HepG2 (cell line): Measurements from ENCODE around the gene P3H3. TPM values are rescaled to one million over a fixed set of nuclear protein-coding genes. Genes with fewer than 3 reads are reported as not detected.

Source experiments
- ASH2L ChIP-seq: fragments of 300-600, 200-600 bp; sonication (generic); IDR thresholded peaks from 2 replicates; pipeline ENCODE4 v1.7.0; 2017; ENCODE audit warnings: low read depth, mild to moderate bottlenecking, moderate library complexity, mixed read lengths, low read length; ENCODE audit not compliant: insufficient read length
- DR1 ChIP-seq: sonication (generic); formaldehyde crosslinking; IDR thresholded peaks from 2 replicates; pipeline ENCODE4 v1.8.0; 2021; ENCODE audit warnings: mild to moderate bottlenecking, missing genetic modification reagents, inconsistent platforms
- GTF3A ChIP-seq: sonication (generic); formaldehyde crosslinking; conservative IDR thresholded peaks from 2 replicates; pipeline ENCODE4 v1.4.0; 2020; ENCODE audit warnings: mild to moderate bottlenecking, missing genetic modification reagents
- HDAC2 ChIP-seq: sonication (generic); formaldehyde crosslinking; IDR thresholded peaks from 2 replicates; pipeline ENCODE4 v1.4.0; 2020; ENCODE audit warnings: missing genetic modification reagents
- HHEX ChIP-seq: IDR thresholded peaks from 2 replicates; pipeline ENCODE4 v1.6.1; 2016; ENCODE audit warnings: control low read depth
- NBN ChIP-seq: fragments of 450-650 bp; conservative IDR thresholded peaks from 2 replicates; pipeline ENCODE4 v1.6.1; 2017
- NFIC ChIP-seq: IDR thresholded peaks from 2 replicates; pipeline ENCODE4 v1.6.1; 2012; ENCODE audit warnings: mild to moderate bottlenecking, low read length, inconsistent platforms
- POLR2AphosphoS2 ChIP-seq: IDR thresholded peaks from 2 replicates; pipeline ENCODE4 v1.6.1; 2011; ENCODE audit warnings: low read depth, low read length, improper control_type of control experiment
- RCOR2 ChIP-seq: IDR thresholded peaks from 2 replicates; pipeline ENCODE4 v1.6.1; 2016; ENCODE audit warnings: missing biosample characterization, missing genetic modification reagents
- SALL1 ChIP-seq: sonication (generic); formaldehyde crosslinking; IDR thresholded peaks from 2 replicates; pipeline ENCODE4 v1.8.0; 2022; ENCODE audit warnings: mild to moderate bottlenecking, missing genetic modification reagents
- SIN3A ChIP-seq: IDR thresholded peaks from 2 replicates; pipeline ENCODE4 v1.6.1; 2011; ENCODE audit warnings: low read depth, mild to moderate bottlenecking, control low read depth, low read length, borderline replicate concordance
- SP140L ChIP-seq: sonication (generic); formaldehyde crosslinking; IDR thresholded peaks from 2 replicates; pipeline ENCODE4 v1.4.0; 2020; ENCODE audit warnings: missing genetic modification reagents, borderline replicate concordance
- SRY ChIP-seq: sonication (generic); formaldehyde crosslinking; IDR thresholded peaks from 2 replicates; pipeline ENCODE4 v1.8.0; 2022; ENCODE audit warnings: mild to moderate bottlenecking, missing genetic modification reagents
- TBX3 ChIP-seq: fragments of 450-650 bp; IDR thresholded peaks from 2 replicates; pipeline ENCODE4 v1.6.1; 2017; ENCODE audit warnings: antibody characterized with exemption, mild to moderate bottlenecking, inconsistent platforms, borderline replicate concordance
- YY1 ChIP-seq: IDR thresholded peaks from 2 replicates; pipeline ENCODE4 v1.6.1; 2011; ENCODE audit warnings: low read length, low read depth, moderate library complexity, mild to moderate bottlenecking; ENCODE audit not compliant: insufficient read depth, insufficient replicate concordance
- ZNF33B ChIP-seq: sonication (generic); formaldehyde crosslinking; IDR thresholded peaks from 2 replicates; pipeline ENCODE4 v1.5.1; 2020; ENCODE audit warnings: mild to moderate bottlenecking, missing genetic modification reagents
- polyA plus RNA-seq, 8 experiments: library from polyadenylated mRNA; depleted of rRNA in 3 of 8; stranded (reverse) in 7 of 8; unstranded in 1 of 8; fragments of >200 nt; fragmentation: Illumina TruSeq in 4 of 8; extraction: Trizol in 4 of 8; gene quantifications; 2 replicates each; pipeline versions ENCODE4 v1.2.1 to v1.2.3, GENCODE V29; 2011 to 2016; ENCODE audit warnings: low read depth in 4 of 8, missing spikeins in 1 of 8, mixed read lengths in 1 of 8; ENCODE audit not compliant: insufficient read depth in 1 of 8
- total RNA-seq, 5 experiments: library from RNA; depleted of rRNA; stranded (reverse); fragments of >200 nt; fragmentation: Illumina TruSeq; extraction: Trizol; gene quantifications; 2 replicates each; pipeline ENCODE4 v1.2.3, GENCODE V29; 2016; ENCODE audit warnings: low read depth in 1 of 5
- TF ChIP-seq, protein P1 (sequence below): sonication (generic); formaldehyde crosslinking; conservative IDR thresholded peaks from 2 replicates; pipeline ENCODE4 v1.4.0; 2020; ENCODE audit warnings: missing genetic modification reagents
- TF ChIP-seq, protein P2 (sequence below): sonication (generic); formaldehyde crosslinking; IDR thresholded peaks from 2 replicates; pipeline ENCODE4 v1.4.0; 2020; ENCODE audit warnings: mild to moderate bottlenecking, missing genetic modification reagents
- TF ChIP-seq, protein P3 (sequence below): sonication (generic); formaldehyde crosslinking; IDR thresholded peaks from 2 replicates; pipeline ENCODE4 v1.9.0; 2022; ENCODE audit warnings: low read depth, missing genetic modification reagents

Gene P3H3
- total and polyA plus RNA-seq, 2 of the 13 experiments (the other 11 are each of a cell fraction or from before 2014, with no cell fraction given), result 20.1 to 20.5 TPM

DNA sequence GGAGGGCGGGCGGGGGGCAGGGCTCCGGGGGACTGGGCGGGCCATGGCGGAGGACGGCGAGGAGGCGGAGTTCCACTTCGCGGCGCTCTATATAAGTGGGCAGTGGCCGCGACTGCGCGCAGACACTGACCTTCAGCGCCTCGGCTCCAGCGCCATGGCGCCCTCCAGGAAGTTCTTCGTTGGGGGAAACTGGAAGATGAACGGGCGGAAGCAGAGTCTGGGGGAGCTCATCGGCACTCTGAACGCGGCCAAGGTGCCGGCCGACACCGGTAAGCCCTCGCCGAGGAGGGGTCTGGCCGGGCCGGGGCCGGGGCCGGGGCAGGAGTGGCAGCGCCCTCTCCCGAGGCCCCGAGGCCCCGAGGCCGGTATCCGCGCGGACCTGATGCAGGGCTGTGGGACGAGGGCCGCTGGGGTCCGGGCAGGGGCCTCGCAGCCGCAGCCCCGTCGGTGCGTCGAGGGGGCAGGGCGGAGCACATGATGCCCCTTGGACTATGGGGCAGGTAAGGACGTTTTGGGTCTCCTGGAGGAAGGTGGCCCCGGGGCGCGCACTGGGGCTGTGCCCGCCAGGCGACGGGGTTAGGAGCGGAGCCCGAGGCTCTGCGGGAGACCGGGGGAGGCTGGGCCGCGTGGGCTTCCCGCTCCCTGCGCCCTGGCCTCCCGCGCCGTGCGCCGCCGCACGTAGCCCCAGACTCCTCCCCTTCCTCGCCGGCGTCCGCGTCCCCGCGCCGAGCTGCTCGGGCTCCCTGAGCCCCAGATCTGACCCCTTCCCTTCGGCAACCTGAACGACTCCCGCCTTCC lies 39.4 kb downstream of the P3H3 start, which contains the start of gene TPI1 (continued):
- peak; percentile 78 for TF ChIP-seq SALL1
- no peak for TF ChIP-seq RCOR2 (CRISPR knock-in tag)
- no peak for TF ChIP-seq TBX3
- no peak for TF ChIP-seq NBN
- peak; percentile 80 for TF ChIP-seq SRY (CRISPR knock-in tag)
- peak; percentile 56; the same call in 1 of the 2 replicates for TF ChIP-seq SIN3A
- TF ChIP-seq HDAC2 (CRISPR knock-in tag), result no peak
- TF ChIP-seq SP140L (CRISPR knock-in tag), result no peak
- TF ChIP-seq ZNF33B, result 0 out of 2 replicates have a peak, but pooled peaks have one; percentile 49
- TF ChIP-seq GTF3A (CRISPR knock-in tag), result no peak
- TF ChIP-seq, protein P1, sequence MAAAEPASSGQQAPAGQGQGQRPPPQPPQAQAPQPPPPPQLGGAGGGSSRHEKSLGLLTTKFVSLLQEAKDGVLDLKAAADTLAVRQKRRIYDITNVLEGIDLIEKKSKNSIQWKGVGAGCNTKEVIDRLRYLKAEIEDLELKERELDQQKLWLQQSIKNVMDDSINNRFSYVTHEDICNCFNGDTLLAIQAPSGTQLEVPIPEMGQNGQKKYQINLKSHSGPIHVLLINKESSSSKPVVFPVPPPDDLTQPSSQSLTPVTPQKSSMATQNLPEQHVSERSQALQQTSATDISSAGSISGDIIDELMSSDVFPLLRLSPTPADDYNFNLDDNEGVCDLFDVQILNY (CRISPR knock-in tag), result peak; percentile 55; the same call in 1 of the 2 replicates
- TF ChIP-seq, protein P2, sequence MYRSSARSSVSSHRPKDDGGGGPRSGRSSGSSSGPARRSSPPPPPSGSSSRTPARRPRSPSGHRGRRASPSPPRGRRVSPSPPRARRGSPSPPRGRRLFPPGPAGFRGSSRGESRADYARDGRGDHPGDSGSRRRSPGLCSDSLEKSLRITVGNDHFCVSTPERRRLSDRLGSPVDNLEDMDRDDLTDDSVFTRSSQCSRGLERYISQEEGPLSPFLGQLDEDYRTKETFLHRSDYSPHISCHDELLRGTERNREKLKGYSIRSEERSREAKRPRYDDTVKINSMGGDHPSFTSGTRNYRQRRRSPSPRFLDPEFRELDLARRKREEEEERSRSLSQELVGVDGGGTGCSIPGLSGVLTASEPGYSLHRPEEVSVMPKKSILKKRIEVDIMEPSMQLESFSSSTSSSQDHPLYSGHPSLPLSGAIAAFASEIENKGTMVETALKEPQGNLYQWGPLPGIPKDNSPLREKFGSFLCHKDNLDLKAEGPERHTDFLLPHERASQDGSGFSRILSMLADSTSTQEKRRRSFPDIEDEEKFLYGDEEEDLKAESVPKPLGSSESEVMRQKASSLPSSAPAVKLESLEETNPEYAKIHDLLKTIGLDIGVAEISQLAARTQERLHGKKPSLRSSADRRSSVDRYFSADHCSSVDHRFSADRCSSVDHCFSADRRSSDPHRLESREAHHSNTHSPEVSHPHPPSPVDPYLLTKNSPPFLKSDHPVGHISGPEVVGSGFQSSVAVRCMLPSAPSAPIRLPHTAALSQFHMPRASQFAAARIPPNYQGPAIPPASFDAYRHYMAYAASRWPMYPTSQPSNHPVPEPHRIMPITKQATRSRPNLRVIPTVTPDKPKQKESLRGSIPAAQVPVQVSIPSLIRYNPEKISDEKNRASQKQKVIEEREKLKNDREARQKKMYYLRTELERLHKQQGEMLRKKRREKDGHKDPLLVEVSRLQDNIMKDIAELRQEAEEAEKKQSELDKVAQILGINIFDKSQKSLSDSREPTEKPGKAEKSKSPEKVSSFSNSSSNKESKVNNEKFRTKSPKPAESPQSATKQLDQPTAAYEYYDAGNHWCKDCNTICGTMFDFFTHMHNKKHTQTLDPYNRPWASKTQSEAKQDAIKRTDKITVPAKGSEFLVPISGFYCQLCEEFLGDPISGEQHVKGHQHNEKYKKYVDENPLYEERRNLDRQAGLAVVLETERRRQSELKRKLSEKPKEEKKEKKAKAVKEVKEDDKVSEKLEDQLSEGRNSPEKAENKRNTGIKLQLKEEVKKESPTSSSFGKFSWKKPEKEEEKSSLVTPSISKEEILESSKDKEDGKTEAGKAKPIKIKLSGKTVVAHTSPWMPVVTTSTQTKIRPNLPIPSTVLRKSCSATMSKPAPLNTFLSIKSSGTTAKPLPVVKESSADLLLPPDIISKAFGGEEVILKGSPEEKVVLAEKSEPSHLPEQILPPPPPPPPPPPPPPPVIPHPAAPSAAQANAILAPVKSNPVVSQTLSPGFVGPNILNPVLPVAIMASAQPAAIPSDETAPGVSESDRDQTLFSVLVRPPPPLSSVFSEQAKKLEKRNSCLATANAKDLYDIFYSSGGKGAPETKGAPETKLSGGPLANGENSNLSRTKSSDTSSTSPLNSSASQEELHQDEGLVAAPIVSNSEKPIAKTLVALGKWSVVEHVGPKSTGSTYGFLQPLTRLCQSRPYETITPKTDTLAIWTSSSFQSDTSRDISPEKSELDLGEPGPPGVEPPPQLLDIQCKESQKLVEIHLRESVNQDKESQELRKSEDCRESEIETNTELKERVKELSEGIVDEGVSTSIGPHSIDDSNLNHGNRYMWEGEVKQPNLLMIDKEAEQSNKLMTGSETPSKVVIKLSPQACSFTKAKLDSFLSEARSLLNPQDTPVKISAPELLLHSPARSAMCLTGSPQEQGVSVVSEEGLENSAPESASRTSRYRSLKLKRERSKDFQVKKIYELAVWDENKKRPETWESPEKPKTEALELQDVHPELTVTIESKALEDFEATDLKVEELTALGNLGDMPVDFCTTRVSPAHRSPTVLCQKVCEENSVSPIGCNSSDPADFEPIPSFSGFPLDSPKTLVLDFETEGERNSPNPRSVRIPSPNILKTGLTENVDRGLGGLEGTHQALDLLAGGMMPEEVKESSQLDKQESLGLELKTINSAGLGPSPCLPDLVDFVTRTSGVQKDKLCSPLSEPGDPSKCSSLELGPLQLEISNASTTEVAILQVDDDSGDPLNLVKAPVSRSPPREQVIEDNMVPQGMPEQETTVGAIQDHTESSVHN, result no peak
- TF ChIP-seq HHEX (CRISPR knock-in tag), result no peak
- TF ChIP-seq, protein P3, sequence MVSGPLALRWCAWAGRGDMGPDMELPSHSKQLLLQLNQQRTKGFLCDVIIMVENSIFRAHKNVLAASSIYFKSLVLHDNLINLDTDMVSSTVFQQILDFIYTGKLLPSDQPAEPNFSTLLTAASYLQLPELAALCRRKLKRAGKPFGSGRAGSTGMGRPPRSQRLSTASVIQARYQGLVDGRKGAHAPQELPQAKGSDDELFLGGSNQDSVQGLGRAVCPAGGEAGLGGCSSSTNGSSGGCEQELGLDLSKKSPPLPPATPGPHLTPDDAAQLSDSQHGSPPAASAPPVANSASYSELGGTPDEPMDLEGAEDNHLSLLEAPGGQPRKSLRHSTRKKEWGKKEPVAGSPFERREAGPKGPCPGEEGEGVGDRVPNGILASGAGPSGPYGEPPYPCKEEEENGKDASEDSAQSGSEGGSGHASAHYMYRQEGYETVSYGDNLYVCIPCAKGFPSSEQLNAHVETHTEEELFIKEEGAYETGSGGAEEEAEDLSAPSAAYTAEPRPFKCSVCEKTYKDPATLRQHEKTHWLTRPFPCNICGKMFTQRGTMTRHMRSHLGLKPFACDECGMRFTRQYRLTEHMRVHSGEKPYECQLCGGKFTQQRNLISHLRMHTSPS (CRISPR knock-in tag), result no peak
- TF ChIP-seq DR1 (CRISPR knock-in tag), result peak; percentile 91
- TF ChIP-seq YY1, result peak; percentile 84
- TF ChIP-seq NFIC, result no peak
- TF ChIP-seq ASH2L, result peak; percentile 80
- TF ChIP-seq POLR2AphosphoS2, result no peak
